Natural killer cell (primary cell): ENCODE results near the gene DMBX1. TPM values are rescaled to one million over a fixed set of nuclear protein-coding genes. Genes with fewer than 3 reads are reported as not detected.

Experiments
- ATAC-seq, 3 donors: fragments of 150-1000 bp in 2 of 3; fragments of 200-7000 bp in 1 of 3; cut with Tn5 transposase; 1 replicate in 1 of 3; 2 replicates in 2 of 3; pipeline ENCODE4 v1.10.0; 2021; ENCODE audit warnings: mild to moderate bottlenecking in 2 of 3, moderate library complexity in 2 of 3
- DNase-seq, 2 donors: peaks; one replicate each; pipeline versions ENCODE4 v3.0.0 to v3.0.0-alpha.2; 2013 to 2021; ENCODE audit warnings: mixed read lengths in 1 of 2
- H3K27ac ChIP-seq: one replicate; pipeline ENCODE4 v1.5.1; 2013; ENCODE audit warnings: mild to moderate bottlenecking, low read length
- H3K27me3 ChIP-seq: one replicate; pipeline ENCODE4 v1.6.1; 2013; ENCODE audit warnings: low read length; ENCODE audit not compliant: control insufficient read depth, insufficient read depth
- H3K36me3 ChIP-seq: one replicate; pipeline ENCODE4 v1.6.1; 2013; ENCODE audit warnings: low read length; ENCODE audit not compliant: control insufficient read depth, insufficient read depth
- H3K4me1 ChIP-seq: one replicate; pipeline ENCODE4 v1.6.1; 2013; ENCODE audit warnings: low read length; ENCODE audit not compliant: control insufficient read depth, insufficient read depth
- H3K4me3 ChIP-seq: one replicate; pipeline ENCODE4 v1.5.1; 2013; ENCODE audit warnings: low read length
- H3K9me3 ChIP-seq: one replicate; pipeline ENCODE4 v1.6.1; 2013; ENCODE audit warnings: low read length; ENCODE audit not compliant: control insufficient read depth, insufficient read depth
- H3K27ac Mint-ChIP-seq, 2 donors: one replicate each; pipeline ENCODE4 v1.8.0; 2022; ENCODE audit warnings: mild to moderate bottlenecking in 2 of 2, mixed read lengths in 2 of 2, moderate library complexity in 1 of 2
- H3K27me3 Mint-ChIP-seq, 2 donors: one replicate each; pipeline ENCODE4 v1.8.0; 2022; ENCODE audit warnings: low read depth in 2 of 2, mixed read lengths in 2 of 2
- H3K36me3 Mint-ChIP-seq: one replicate; pipeline ENCODE4 v1.8.0; 2022; ENCODE audit warnings: mixed read lengths
- H3K4me1 Mint-ChIP-seq, 2 donors: one replicate each; pipeline ENCODE4 v1.8.0; 2022; ENCODE audit warnings: mixed read lengths in 2 of 2
- H3K4me3 Mint-ChIP-seq: one replicate; pipeline ENCODE4 v1.8.0; 2022; ENCODE audit warnings: mild to moderate bottlenecking, moderate library complexity, mixed read lengths
- H3K9me3 Mint-ChIP-seq, 2 donors: one replicate each; pipeline ENCODE4 v1.8.0; 2022; ENCODE audit warnings: mixed read lengths in 2 of 2
- CTCF ChIP-seq: fragments of 200-600 bp; IDR thresholded peaks from one replicate; pipeline ENCODE4 v1.8.0; 2022; ENCODE audit warnings: antibody characterized with exemption
- WGBS: methylation state at CpG from one replicate; pipeline ENCODE4 v1.1.7; 2013; ENCODE audit warnings: missing lambda C conversion rate; ENCODE audit not compliant: insufficient coverage; 5-methylcytosine and 5-hydroxymethylcytosine counted together
- intact Hi-C: fragments of 100-400 bp; cut with micrococcal nuclease; formaldehyde crosslinking; loops from one replicate; pipeline ENCODE4 v1.14.2; 2022
- total RNA-seq, 4 donors: library from RNA; stranded (reverse); fragments of 120-200 nt in 1 of 4; gene quantifications; one replicate each; pipeline versions ENCODE4 v1.2.3 to v1.2.4, GENCODE V29; 2013 to 2022

Gene DMBX1
- total RNA-seq, 3 donors from 2014 or later (not counting 1 experiment from before 2014, with no cell fraction given) = not detected

- Mint-ChIP-seq H3K27ac (no peak overlapping the region), H3K9me3 (no peaks in the 10 kb centered on the region), H3K27me3 (peaks cover 26 to 36% of the 10 kb centered on the region in 2 donors), H3K36me3 (no peaks in the 10 kb centered on the region), H3K4me1 (peaks cover 5 to 6% of the 10 kb centered on the region in 2 donors), H3K4me3 (peak overlapping the region; percentile 61)
- no peak overlapping the region for H3K4me3 ChIP-seq
- peaks cover 6% of the 10 kb centered on the region for H3K27me3 ChIP-seq
- intact Hi-C loops = loop anchor here (1.0 kb wide), 1 partner anchor 193 kb away; no protein-coding TSS in a partner anchor
- ATAC-seq (peak; percentile 83 to 87 (median 87)), DNase-seq (peak; percentile 60 to 81)
- peak overlapping the region; percentile 5 for H3K27ac ChIP-seq
- 1% methylated on average over 31 of the region's 31 CpGs for WGBS
- H3K9me3 ChIP-seq = no peaks in the 10 kb centered on the region
- H3K4me1 ChIP-seq = peaks cover 13% of the 10 kb centered on the region
- no peaks in the 10 kb centered on the region for H3K36me3 ChIP-seq
- TF ChIP-seq CTCF = peak; percentile 54
These were observed 43.0 kb downstream of the DMBX1 start for GRCh38 chr1:46532498-46533178.

DNA sequence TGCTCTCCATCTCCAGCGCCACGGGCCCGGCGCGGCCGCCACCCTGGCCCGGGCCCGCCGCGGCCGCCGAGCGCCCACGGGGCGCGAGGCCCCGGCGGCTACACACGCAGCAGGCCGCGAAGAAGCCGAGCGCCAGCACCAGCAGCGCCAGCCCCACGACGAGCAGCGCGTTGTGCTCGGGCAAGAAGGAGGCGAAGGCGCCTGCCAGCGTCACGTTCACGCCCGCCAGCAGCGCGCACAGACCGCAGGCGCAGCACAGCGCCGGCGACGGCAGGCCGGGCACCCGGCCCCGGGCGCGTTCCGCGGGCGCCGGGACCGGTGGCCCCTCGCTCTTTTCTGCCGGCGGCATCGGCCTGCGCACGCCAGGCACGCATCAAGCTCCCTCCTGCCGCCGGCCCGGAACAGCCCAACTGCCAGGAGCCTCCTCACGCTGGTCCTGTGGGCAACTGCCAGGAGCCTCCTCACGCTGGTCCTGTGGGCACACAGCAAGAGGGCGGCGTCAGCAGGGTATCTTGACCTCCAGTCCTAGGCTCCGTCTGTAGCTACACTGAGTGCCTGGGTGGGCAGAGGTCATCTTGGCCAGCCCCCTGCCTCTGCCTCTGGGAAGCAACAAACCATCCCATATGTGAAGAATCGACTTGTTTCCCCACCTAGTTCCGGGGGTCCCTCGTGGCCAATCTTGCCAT, 43.7 kb downstream of the DMBX1 start:
- Mint-ChIP-seq H3K27me3 (peaks cover 28 to 33% of the 10 kb centered on the region in 2 donors), H3K9me3 (no peaks in the 10 kb centered on the region), H3K4me3 (peak overlapping the region; percentile 88), H3K27ac (peak overlapping the region; percentile 41 to 74), H3K36me3 (no peaks in the 10 kb centered on the region), H3K4me1 (peaks cover 5 to 6% of the 10 kb centered on the region in 2 donors)
- WGBS = 5% methylated on average over 71 of the region's 71 CpGs
- H3K27me3 ChIP-seq = peaks cover 2% of the 10 kb centered on the region
- H3K27ac ChIP-seq = peak overlapping the region; percentile 65
- H3K9me3 ChIP-seq = no peaks in the 10 kb centered on the region
- ATAC-seq (peak; percentile 67 to 80 (median 74)), DNase-seq (peak; percentile 42 to 76)
- H3K4me3 ChIP-seq = peak overlapping the region; percentile 24
- no peak for TF ChIP-seq CTCF
- H3K36me3 ChIP-seq = no peaks in the 10 kb centered on the region
- intact Hi-C loops = loop anchor here (1.0 kb wide), 1 partner anchor 192 kb away; no protein-coding TSS in a partner anchor
- H3K4me1 ChIP-seq = peaks cover 13% of the 10 kb centered on the region

DNA sequence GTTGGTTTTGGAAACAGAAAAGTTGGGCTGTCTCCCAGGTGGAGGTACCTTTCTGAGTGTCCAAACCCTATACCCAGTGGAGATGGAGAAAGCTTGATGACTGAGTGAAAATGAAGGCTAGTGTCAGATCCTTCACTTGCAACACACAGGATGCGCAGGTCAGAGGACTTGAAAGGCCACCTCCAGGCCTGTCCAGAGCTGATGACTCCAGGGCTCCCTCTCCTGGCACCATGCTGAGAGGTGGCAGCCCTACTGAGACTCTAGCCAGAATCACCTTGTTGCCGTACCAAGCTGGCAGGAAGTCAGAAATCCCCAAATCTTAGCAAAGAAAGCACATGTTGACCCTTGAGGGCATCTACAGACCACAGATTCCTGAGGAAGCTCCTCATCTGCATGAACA, 45.4 kb downstream of the DMBX1 start:
- H3K27ac ChIP-seq = no peak overlapping the region
- H3K27me3 Mint-ChIP-seq = peaks cover 20% of the 10 kb centered on the region in 2 donors
- peaks cover 5 to 6% of the 10 kb centered on the region in 2 donors for H3K4me1 Mint-ChIP-seq
- no peak overlapping the region for H3K4me3 ChIP-seq
- ATAC-seq (no peak), DNase-seq (peak in 1 of 2 donors; percentile 30)
- no peaks in the 10 kb centered on the region for H3K9me3 Mint-ChIP-seq
- no peaks in the 10 kb centered on the region for H3K27me3 ChIP-seq
- intact Hi-C loops = no loop called here
- H3K9me3 ChIP-seq = no peaks in the 10 kb centered on the region
- TF ChIP-seq CTCF = no peak
- peak overlapping the region; percentile 47 for H3K4me3 Mint-ChIP-seq
- H3K36me3 ChIP-seq = no peaks in the 10 kb centered on the region
- no peaks in the 10 kb centered on the region for H3K36me3 Mint-ChIP-seq
- WGBS = 69% methylated on average over 2 of the region's 2 CpGs
- H3K27ac Mint-ChIP-seq = no peak overlapping the region
- H3K4me1 ChIP-seq = peaks cover 13% of the 10 kb centered on the region
